Osteoblast (primary cell): ENCODE results near the gene TEKT2. TPM values are rescaled to one million over a fixed set of nuclear protein-coding genes. Genes with fewer than 3 reads are reported as not detected.
A peak's percentile ranks its signal among the peaks of the same experiment; 100 is the strongest.

Experiments used
- DNase-seq: peaks from one replicate; pipeline ENCODE4 v3.0.0; 2011; ENCODE audit warnings: low spot score, mixed read lengths; ENCODE audit not compliant: insufficient read length; ENCODE audit errors: missing footprints
- H2AFZ ChIP-seq: 2 replicates; pipeline ENCODE4 v1.6.0; 2011; ENCODE audit warnings: mild to moderate bottlenecking, low read length
- H3K27ac ChIP-seq: 2 replicates; pipeline ENCODE4 v1.5.1; 2011; ENCODE audit warnings: mild to moderate bottlenecking, low read depth, low read length, moderate library complexity
- H3K27me3 ChIP-seq: 2 replicates; pipeline ENCODE4 v1.6.0; 2012; ENCODE audit warnings: mild to moderate bottlenecking, control low read depth, inconsistent platforms, low read length, moderate library complexity; ENCODE audit not compliant: insufficient read depth
- H3K36me3 ChIP-seq: 2 replicates; pipeline ENCODE4 v1.5.1; 2011; ENCODE audit warnings: mild to moderate bottlenecking, low read length, control low read depth, moderate library complexity; ENCODE audit not compliant: insufficient read depth
- H3K4me1 ChIP-seq: 2 replicates; pipeline ENCODE4 v1.5.1; 2011; ENCODE audit warnings: mild to moderate bottlenecking, low read length, control low read depth, moderate library complexity; ENCODE audit not compliant: insufficient read depth
- H3K4me2 ChIP-seq: 2 replicates; pipeline ENCODE4 v1.6.0; 2011; ENCODE audit warnings: mild to moderate bottlenecking, low read length; ENCODE audit not compliant: insufficient read depth
- H3K4me3 ChIP-seq: fragments of 200-600 bp; sonication (generic); 3 replicates; pipeline ENCODE4 v1.5.1; 2012; ENCODE audit warnings: mild to moderate bottlenecking, low read length, inconsistent platforms; ENCODE audit not compliant: insufficient read depth
- H3K79me2 ChIP-seq: 2 replicates; pipeline ENCODE4 v1.6.0; 2012; ENCODE audit warnings: mild to moderate bottlenecking, low read length, control low read depth, inconsistent platforms; ENCODE audit not compliant: insufficient read depth
- H3K9me3 ChIP-seq: 2 replicates; pipeline ENCODE4 v1.5.1; 2011; ENCODE audit warnings: low read depth, low read length, control low read depth
- H4K20me1 ChIP-seq: 2 replicates; pipeline ENCODE4 v1.6.0; 2012; ENCODE audit warnings: mild to moderate bottlenecking, low read length, control low read depth; ENCODE audit not compliant: insufficient read depth
- total RNA-seq: library from RNA; depleted of rRNA; stranded (reverse); fragments of >200 nt; gene quantifications from 2 replicates; pipeline ENCODE4 v1.2.3, GENCODE V29; 2012
- TF ChIP-seq, protein P1 (sequence below): IDR thresholded peaks from 2 replicates; pipeline ENCODE4 v1.5.1; 2011; ENCODE audit warnings: mild to moderate bottlenecking, low read depth, low read length, moderate library complexity; ENCODE audit errors: extremely low read depth

TEKT2 gene
- total RNA-seq, 1 donor: not detected

- Histone ChIP-seq H3K9me3 (no peaks in the 10 kb centered on the region), H4K20me1 (no peaks in the 10 kb centered on the region), H3K27me3 (no peaks in the 10 kb centered on the region), H3K36me3 (no peaks in the 10 kb centered on the region), H3K27ac (no peak overlapping the region), H2AFZ (no peak overlapping the region), H3K4me2 (no peak overlapping the region), H3K4me1 (peaks cover 18% of the 10 kb centered on the region), H3K79me2 (no peaks in the 10 kb centered on the region), H3K4me3 (no peak overlapping the region)
- no peak for DNase-seq
- TF ChIP-seq, protein P1, sequence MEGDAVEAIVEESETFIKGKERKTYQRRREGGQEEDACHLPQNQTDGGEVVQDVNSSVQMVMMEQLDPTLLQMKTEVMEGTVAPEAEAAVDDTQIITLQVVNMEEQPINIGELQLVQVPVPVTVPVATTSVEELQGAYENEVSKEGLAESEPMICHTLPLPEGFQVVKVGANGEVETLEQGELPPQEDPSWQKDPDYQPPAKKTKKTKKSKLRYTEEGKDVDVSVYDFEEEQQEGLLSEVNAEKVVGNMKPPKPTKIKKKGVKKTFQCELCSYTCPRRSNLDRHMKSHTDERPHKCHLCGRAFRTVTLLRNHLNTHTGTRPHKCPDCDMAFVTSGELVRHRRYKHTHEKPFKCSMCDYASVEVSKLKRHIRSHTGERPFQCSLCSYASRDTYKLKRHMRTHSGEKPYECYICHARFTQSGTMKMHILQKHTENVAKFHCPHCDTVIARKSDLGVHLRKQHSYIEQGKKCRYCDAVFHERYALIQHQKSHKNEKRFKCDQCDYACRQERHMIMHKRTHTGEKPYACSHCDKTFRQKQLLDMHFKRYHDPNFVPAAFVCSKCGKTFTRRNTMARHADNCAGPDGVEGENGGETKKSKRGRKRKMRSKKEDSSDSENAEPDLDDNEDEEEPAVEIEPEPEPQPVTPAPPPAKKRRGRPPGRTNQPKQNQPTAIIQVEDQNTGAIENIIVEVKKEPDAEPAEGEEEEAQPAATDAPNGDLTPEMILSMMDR: no peak
Observed at GRCh38 chr1:36106269-36106668, 22.4 kb downstream of the TEKT2 start.

DNA sequence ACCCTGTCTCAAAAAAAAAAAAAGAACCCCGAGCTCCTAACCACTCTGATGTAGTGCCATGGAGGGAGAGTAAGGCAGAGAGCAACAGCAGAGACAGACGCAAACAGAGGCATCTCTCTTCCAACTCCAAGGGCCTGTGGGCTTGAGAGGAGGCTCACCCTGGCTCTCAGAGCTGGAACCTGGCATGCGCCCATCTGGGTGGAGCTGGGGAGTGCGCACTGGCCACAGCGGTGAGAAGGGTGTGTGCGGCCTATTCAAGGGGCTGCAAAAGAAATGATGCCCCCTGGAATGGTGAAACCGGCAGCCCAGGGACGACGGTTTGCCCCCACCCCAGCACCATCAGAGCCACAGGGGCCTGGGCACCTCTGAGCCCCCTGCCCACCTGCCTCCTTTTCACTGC lies 23.5 kb downstream of the TEKT2 start:
- Histone ChIP-seq H3K4me1 (peaks cover 18% of the 10 kb centered on the region), H3K36me3 (no peaks in the 10 kb centered on the region), H3K79me2 (no peaks in the 10 kb centered on the region), H3K27ac (no peak overlapping the region), H4K20me1 (no peaks in the 10 kb centered on the region), H2AFZ (no peak overlapping the region), H3K4me2 (no peak overlapping the region), H3K9me3 (no peaks in the 10 kb centered on the region), H3K27me3 (no peaks in the 10 kb centered on the region), H3K4me3 (no peak overlapping the region)
- no peak for DNase-seq
- TF ChIP-seq, protein P1: no peak

- peak; percentile 97 for DNase-seq
- TF ChIP-seq, protein P1: no peak
- Histone ChIP-seq H3K27ac (peak overlapping the region; percentile 52), H3K9me3 (no peaks in the 10 kb centered on the region), H3K4me2 (peak overlapping the region; percentile 75), H3K4me3 (peak overlapping the region; percentile 35), H2AFZ (peak overlapping the region; percentile 23), H3K4me1 (peaks cover 18% of the 10 kb centered on the region), H3K27me3 (no peaks in the 10 kb centered on the region), H4K20me1 (no peaks in the 10 kb centered on the region), H3K36me3 (no peaks in the 10 kb centered on the region), H3K79me2 (no peaks in the 10 kb centered on the region)
Observed at GRCh38 chr1:36108314-36108713, 24.4 kb downstream of the TEKT2 start.

GRCh38 chr1:36109041-36109679 lies 25.3 kb downstream of the TEKT2 start:
- TF ChIP-seq, protein P1: no peak
- H3K4me1 ChIP-seq: peaks cover 18% of the 10 kb centered on the region
- peak overlapping the region; percentile 86 for H2AFZ ChIP-seq
- peak; percentile 98 for DNase-seq
- no peaks in the 10 kb centered on the region for H3K79me2 ChIP-seq
- H3K27me3 ChIP-seq: no peaks in the 10 kb centered on the region
- H4K20me1 ChIP-seq: no peaks in the 10 kb centered on the region
- peak overlapping the region; percentile 79 for H3K27ac ChIP-seq
- H3K9me3 ChIP-seq: no peaks in the 10 kb centered on the region
- H3K4me3 ChIP-seq: peak overlapping the region; percentile 35
- H3K4me2 ChIP-seq: peak overlapping the region; percentile 75
- H3K36me3 ChIP-seq: no peaks in the 10 kb centered on the region
